ENCODE data around the gene SLC12A1. TPM values are rescaled to one million over a fixed set of nuclear protein-coding genes. Genes with fewer than 3 reads are reported as not detected.
A peak's percentile ranks its signal among the peaks of the same experiment; 100 is the strongest.

SLC12A1 gene
- total and polyA plus RNA-seq, 8 donors, result 0.03 to 0.23 (median 0.05) TPM; not detected in 5

DNA sequence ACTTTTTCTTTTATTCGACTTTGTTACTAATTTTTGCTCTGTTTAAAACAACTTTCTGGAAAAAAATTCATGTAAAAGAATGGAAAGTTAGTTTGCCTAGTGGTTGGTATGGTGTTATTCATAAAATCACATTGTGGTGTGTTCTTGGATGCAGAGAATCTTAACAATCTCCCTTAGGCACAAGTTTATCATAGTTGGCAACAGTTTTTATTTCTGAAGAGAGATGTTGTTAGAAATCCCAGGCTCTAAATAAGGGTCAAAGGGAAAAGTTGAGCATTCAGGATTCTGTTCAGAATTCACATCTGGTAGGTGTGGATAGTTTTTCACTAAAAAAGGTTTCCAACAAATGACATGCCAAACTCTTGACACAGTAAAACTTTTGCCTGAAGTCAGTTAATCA lies 131.5 kb downstream of the SLC12A1 start:
- peaks cover 0 to 14% (median 0%) of the 10 kb centered on the region in 3 donors for H3K36me3 ChIP-seq
- H3K27ac ChIP-seq, result no peak overlapping the region
- FAIRE-seq, result no peak

DNA sequence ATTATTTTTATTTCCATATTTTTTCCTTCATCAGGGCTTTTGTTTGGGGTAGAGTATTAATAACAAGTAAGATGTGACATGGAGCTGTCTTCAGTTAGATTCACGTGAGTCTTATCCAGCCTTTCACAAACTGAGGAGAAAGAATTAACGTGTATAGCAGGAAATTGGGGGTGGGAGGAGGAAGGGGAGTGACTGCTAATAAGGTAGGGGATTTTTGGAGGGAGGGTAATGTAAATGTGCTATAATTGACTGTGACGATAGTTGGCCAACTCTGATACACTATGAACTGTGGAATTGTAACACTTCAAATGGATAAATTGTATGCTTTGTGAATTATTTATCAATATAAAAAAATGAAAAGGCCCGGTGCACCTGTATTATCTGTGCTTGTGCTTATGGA lies 134.0 kb downstream of the SLC12A1 start:
- H3K4me3 ChIP-seq, result no peak overlapping the region

More for the DNA sequence above, 131.5 kb downstream of the SLC12A1 start:
- no peaks in the 10 kb centered on the region for H3K9me3 ChIP-seq
- H3K4me3 ChIP-seq, result no peak overlapping the region
- DNase-seq (no peak), ATAC-seq (no peak)
- intact Hi-C loops (cut with DNase I), result no loop called here
- H3K27me3 ChIP-seq, result no peaks in the 10 kb centered on the region
- TF ChIP-seq, protein P1, sequence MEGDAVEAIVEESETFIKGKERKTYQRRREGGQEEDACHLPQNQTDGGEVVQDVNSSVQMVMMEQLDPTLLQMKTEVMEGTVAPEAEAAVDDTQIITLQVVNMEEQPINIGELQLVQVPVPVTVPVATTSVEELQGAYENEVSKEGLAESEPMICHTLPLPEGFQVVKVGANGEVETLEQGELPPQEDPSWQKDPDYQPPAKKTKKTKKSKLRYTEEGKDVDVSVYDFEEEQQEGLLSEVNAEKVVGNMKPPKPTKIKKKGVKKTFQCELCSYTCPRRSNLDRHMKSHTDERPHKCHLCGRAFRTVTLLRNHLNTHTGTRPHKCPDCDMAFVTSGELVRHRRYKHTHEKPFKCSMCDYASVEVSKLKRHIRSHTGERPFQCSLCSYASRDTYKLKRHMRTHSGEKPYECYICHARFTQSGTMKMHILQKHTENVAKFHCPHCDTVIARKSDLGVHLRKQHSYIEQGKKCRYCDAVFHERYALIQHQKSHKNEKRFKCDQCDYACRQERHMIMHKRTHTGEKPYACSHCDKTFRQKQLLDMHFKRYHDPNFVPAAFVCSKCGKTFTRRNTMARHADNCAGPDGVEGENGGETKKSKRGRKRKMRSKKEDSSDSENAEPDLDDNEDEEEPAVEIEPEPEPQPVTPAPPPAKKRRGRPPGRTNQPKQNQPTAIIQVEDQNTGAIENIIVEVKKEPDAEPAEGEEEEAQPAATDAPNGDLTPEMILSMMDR (IDR thresholded peaks at IDR 0.05), result no peak
- 67 to 82% methylated on average over 1 of the region's 1 CpG for WGBS, 2 donors
- no peaks in the 10 kb centered on the region for H3K4me1 ChIP-seq

DNA sequence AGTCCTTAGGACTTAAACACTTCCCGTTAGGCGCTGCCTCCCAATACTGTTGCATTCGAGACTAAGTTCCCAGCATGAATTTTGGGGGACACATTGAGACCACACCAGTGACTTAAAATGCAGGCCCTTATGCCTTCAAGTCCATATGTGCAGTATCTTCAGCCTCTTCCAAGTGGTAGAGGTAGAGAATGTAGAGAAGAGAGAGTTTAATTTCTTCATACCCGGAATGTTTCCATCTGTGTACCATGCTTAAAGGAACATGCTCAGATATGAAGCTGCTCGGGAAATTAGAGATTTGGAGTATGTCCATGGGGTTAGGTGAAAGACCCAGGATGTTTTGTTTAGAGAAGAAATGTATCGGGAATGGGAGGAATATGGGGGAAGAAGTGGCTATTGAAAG lies 137.8 kb downstream of the SLC12A1 start:
- no peaks in the 10 kb centered on the region for H3K9me3 ChIP-seq
- H3K4me3 ChIP-seq, result no peak overlapping the region
- ATAC-seq (no peak), DNase-seq (no peak), FAIRE-seq (no peak)
- 89 to 94% methylated on average over 6 of the region's 6 CpGs for WGBS, 2 donors
- no peaks in the 10 kb centered on the region for H3K27me3 ChIP-seq
- TF ChIP-seq, protein P1 (IDR thresholded peaks at IDR 0.05), result no peak
- no peaks in the 10 kb centered on the region for H3K4me1 ChIP-seq
- intact Hi-C loops (cut with DNase I), result no loop called here
- peaks cover 0 to 4% (median 0%) of the 10 kb centered on the region in 3 donors for H3K36me3 ChIP-seq
- H3K27ac ChIP-seq, result no peak overlapping the region

More for the DNA sequence above, 134.0 kb downstream of the SLC12A1 start:
- no peak for DNase-seq
- Histone ChIP-seq H3K27ac (no peak overlapping the region), H3K4me1 (no peaks in the 10 kb centered on the region), H3K9me3 (no peaks in the 10 kb centered on the region), H3K27me3 (no peaks in the 10 kb centered on the region), H3K36me3 (peaks cover 0 to 6% (median 0%) of the 10 kb centered on the region in 3 donors)
- intact Hi-C loops (cut with DNase I), result no loop called here
- no peak for FAIRE-seq
- ATAC-seq, result no peak
- TF ChIP-seq, protein P1 (IDR thresholded peaks at IDR 0.05), result no peak
- WGBS, 2 donors, result 86% methylated on average over 4 of the region's 4 CpGs

DNA sequence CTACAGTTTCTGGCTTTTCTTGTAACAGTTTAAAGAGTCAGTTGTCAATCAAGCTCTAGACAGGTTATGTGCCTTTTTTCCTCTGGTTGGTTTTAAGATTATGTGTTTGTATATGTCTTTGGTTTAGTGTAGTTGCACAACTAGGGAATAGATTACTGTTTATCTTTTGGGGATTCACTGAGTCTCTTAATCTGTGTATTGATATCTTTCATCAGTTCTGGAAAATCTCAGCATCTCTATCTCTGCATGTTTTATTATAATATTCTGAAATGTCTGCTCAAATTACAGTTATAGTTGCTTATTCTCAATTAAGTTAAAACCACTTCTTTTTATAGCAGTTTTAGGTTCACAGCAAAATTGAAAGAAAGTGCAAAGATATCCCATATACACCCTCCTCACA lies 139.4 kb downstream of the SLC12A1 start:
- Histone ChIP-seq H3K4me1 (no peaks in the 10 kb centered on the region), H3K9me3 (no peaks in the 10 kb centered on the region), H3K27ac (no peak overlapping the region), H3K4me3 (no peak overlapping the region), H3K27me3 (no peaks in the 10 kb centered on the region), H3K36me3 (peaks cover 0 to 4% (median 0%) of the 10 kb centered on the region in 3 donors)
- TF ChIP-seq, protein P1 (IDR thresholded peaks at IDR 0.05), result no peak
- intact Hi-C loops (cut with DNase I), result no loop called here
- ATAC-seq (no peak), DNase-seq (no peak), FAIRE-seq (no peak)

DNA sequence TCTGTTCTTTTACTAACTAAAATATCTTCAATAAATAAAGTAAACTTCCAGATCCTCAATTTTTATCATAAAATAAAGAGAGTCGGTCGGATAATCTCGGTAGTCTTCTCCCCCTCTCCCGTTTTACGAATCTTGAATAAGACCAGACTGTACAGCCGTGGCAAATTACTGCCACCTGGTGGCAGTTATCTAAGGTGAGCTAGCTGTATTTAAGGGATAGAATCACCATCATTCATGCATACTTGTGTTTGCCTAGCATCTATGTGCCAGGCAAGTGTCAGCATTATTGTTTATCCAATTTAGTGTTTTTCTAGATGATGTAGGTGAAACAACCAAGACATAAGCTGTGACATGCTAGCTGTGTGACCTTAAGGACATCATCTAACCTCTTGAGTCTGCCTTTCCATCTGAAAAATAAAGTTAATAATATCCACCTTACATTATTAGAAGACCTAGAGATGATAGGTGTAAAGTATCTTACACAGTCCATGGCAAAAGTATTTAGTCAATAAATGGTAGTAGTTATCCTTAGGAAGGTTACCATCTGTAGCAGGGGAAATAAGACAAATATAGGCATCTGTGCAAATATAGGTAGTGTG lies 146.5 kb downstream of the SLC12A1 start:
- TF ChIP-seq, protein P1 (IDR thresholded peaks at IDR 0.05), result peak; percentile 27 to 75 (median 72)
- DNase-seq (peak in 4 of 6 donors; percentile 25 to 57 (median 32)), FAIRE-seq (peak; percentile 26), ATAC-seq (peak; percentile 56 to 91 (median 86))
- H3K27me3 ChIP-seq, result no peaks in the 10 kb centered on the region
- 3 to 5% methylated on average over 6 of the region's 6 CpGs for WGBS, 2 donors
- intact Hi-C loops (cut with DNase I), result no loop called here
- no peaks in the 10 kb centered on the region for H3K9me3 ChIP-seq
- no peaks in the 10 kb centered on the region for H3K4me1 ChIP-seq
- no peak overlapping the region for H3K4me3 ChIP-seq
- H3K36me3 ChIP-seq, result no peaks in the 10 kb centered on the region
- no peak overlapping the region for H3K27ac ChIP-seq
